Stomach smooth muscle (tissue), 2 donors: ENCODE measurements around the gene EYA2.
"Not testable (repeated sequence)": the region's sequence is repeated elsewhere in the genome, so short reads cannot be mapped to it uniquely, and the experiment has no call there.

Experiments
- H3K27ac ChIP-seq: one replicate; pipeline ENCODE4 v1.7.0; 2013; ENCODE audit warnings: mild to moderate bottlenecking, low read length, inconsistent platforms
- H3K27me3 ChIP-seq, 2 donors: one replicate each; pipeline ENCODE4 v1.7.0; 2013; ENCODE audit warnings: low read length in 2 of 2; ENCODE audit not compliant: insufficient read depth in 2 of 2, control insufficient read depth in 1 of 2
- H3K36me3 ChIP-seq, 2 donors: one replicate each; pipeline ENCODE4 v1.7.0; 2013; ENCODE audit warnings: low read length in 2 of 2; ENCODE audit not compliant: control insufficient read depth in 2 of 2, insufficient read depth in 2 of 2
- H3K4me1 ChIP-seq: one replicate; pipeline ENCODE4 v1.7.0; 2013; ENCODE audit warnings: low read length; ENCODE audit not compliant: control insufficient read depth, insufficient read depth
- H3K4me3 ChIP-seq, 2 donors: one replicate each; pipeline ENCODE4 v1.7.0; 2013; ENCODE audit warnings: low read length in 2 of 2
- H3K9ac ChIP-seq, 2 donors: one replicate each; pipeline ENCODE4 v1.7.0; 2013; ENCODE audit warnings: low read length in 2 of 2, mild to moderate bottlenecking in 1 of 2
- H3K9me3 ChIP-seq, 2 donors: one replicate each; pipeline ENCODE4 v1.7.0; 2013; ENCODE audit warnings: low read length in 2 of 2; ENCODE audit not compliant: control insufficient read depth in 2 of 2
- donor health status: healthy.
- donor health status: Pancreatic carcinoma.

EYA2 gene

DNA sequence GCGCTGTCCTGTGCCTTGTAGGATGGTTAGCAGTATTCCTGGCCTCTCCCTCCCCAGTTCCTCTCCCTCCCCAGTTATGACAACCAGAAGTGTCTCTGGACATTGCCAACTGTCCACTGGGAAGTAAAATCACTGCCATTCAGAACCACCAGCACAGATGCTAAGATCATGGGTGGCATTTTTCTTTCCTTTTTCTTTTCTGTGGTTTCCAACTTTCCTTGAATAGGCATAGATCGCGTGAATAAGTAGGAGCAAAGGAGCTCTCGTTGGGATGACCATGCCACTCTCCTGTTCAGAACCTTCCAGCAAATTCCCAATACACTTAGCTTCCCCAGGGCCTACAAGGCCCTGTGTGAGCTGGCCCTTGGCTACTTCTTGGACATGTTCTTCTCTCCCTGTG, 59.0 kb downstream of the EYA2 start:
- Histone ChIP-seq H3K27me3 (peaks cover 5 to 11% of the 10 kb centered on the region in 2 donors), H3K36me3 (no peaks in the 10 kb centered on the region), H3K27ac (no peak overlapping the region), H3K9ac (no peak overlapping the region), H3K4me1 (no peaks in the 10 kb centered on the region), H3K9me3 (peaks cover 4 to 5% of the 10 kb centered on the region in 2 donors), H3K4me3 (no peak overlapping the region)

DNA sequence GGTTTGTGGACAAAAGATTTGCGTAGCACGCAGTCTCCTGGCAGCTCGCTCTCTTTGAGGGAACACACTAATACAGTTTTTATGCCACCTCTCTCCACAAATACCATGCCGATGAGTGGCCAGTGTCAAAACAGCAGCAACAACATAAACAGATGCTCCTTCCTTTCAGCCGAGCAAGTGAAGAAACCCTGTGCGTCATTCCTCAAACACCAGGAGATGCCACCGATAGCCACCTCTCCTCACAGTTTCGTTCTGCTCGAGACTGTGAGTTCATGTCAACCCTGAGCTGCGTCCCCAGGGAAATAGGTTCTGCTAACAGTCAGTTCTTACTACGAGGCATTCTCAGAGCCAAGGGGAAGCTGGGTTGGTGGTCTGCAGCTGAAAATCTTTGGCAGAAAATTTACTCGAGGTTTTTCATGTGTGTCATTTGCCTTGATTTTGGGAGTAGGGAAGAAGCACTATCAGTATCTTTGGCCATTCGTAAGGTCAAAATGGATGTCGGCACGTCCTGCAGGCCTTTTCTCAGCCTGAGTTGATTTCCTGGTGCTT, 59.9 kb downstream of the EYA2 start:
- no peaks in the 10 kb centered on the region for H3K36me3 ChIP-seq
- H3K9me3 ChIP-seq: peaks cover 4 to 6% of the 10 kb centered on the region in 2 donors
- no peak overlapping the region for H3K4me3 ChIP-seq
- no peak overlapping the region for H3K9ac ChIP-seq
- H3K4me1 ChIP-seq: no peaks in the 10 kb centered on the region
- no peak overlapping the region for H3K27ac ChIP-seq
- H3K27me3 ChIP-seq: peaks cover 5 to 10% of the 10 kb centered on the region in 2 donors

DNA sequence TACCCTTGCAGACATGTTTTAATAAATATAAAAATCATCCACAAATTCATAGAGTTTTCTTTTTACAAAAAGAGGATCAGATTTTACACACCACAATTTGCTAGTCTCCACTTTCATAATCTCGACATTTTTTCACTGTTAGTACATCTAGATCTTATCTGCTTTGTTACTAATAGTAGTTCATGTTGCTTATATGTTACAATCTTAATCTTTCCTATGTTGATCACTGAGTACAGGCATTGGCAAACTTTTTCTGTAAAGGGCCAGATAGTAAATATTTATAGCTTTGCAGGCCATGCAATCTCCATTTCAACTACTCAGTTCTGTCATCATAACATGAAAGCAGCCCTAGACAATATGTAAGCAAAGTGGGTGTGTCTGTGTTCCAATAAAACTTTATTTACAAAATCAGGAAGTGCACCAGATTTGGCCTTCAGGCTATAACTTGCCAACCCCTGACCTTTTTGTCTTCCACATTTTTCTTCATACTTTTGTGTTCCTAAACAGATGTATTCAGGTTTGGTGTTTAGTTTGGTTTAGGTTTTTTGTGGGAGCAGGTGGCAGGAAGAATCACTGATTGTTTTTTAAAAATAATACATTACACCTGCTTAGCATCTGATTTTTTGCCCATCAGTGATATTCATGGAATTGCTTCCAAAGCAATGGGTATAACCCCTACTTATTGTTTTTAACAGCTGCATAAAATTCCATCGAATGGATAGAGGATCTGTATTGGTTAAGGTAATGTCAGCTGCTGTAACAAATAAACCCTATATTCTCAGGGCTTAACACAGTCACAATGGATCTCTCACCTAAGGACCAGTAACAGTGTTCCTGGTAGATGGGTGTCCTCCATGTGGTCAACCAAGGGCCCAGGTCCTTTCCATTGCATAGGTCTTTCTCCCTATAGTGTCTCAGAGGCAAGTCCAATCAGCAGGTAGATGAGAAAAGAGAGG, 61.2 kb downstream of the EYA2 start:
- H3K9me3 ChIP-seq: peaks cover 4 to 6% of the 10 kb centered on the region in 2 donors
- H3K9ac ChIP-seq: no peak overlapping the region
- H3K36me3 ChIP-seq: no peaks in the 10 kb centered on the region
- no peaks in the 10 kb centered on the region for H3K4me1 ChIP-seq
- H3K27ac ChIP-seq: no peak overlapping the region
- peaks cover 4 to 5% of the 10 kb centered on the region in 2 donors for H3K27me3 ChIP-seq
- H3K4me3 ChIP-seq: no peak overlapping the region

DNA sequence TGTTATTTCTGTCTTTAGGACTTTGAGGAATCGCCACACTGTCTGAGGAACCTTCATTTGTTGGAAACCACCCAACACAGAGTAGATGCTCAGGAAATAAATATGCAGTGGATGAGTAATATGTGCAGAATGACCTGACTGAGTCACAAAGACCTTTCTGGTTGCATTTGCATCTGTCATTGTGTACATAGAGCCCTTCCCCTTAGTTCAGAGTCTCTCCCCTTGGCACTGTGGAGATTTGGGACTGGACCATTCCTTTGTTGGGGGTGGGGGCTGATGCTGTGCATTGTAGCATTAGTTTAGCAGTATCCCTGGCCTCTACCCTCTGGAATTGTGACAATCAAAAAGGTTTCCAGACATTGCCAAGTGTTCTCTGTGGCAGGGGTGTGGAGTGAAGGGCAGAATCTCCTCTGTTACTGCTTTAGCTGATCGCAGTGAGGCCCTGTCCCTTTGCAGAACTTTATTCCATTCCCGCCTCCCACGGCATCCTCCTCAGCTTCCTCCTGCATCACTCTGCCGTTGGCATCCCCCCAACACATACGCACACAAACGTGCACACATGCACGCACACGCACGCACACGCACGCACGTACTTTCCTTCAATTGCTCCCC, 64.5 kb downstream of the EYA2 start:
- Histone ChIP-seq H3K4me3 (no peak overlapping the region), H3K9me3 (peaks cover 4 to 6% of the 10 kb centered on the region in 2 donors), H3K9ac (no peak overlapping the region)

DNA sequence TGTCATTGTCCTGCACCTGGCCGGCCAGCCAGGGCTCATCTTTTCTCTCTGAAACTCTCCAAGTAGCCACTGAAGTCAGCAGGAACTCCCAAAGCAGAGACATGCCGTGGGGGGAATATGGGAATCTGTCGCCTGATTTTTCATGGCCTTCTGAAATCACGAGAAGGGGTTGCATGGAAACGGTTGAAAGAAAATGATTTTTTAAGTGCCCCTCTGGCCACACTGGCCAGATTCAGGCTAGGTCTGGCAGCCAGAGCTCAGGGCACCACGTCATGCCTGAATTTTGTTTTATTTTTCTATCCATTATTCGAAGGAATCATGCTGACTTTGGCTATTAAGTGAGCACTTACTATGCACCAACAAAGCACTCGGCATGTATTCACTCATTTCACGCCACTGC, 65.2 kb downstream of the EYA2 start:
- Histone ChIP-seq H3K4me1 (no peaks in the 10 kb centered on the region), H3K36me3 (no peaks in the 10 kb centered on the region), H3K4me3 (no peak overlapping the region), H3K9me3 (peaks cover 4 to 6% of the 10 kb centered on the region in 2 donors), H3K27me3 (peaks cover 0 to 2% of the 10 kb centered on the region in 2 donors), H3K9ac (no peak overlapping the region), H3K27ac (no peak overlapping the region)

More for the DNA sequence above, 64.5 kb downstream of the EYA2 start:
- peaks cover 0 to 2% of the 10 kb centered on the region in 2 donors for H3K27me3 ChIP-seq
- H3K27ac ChIP-seq: no peak overlapping the region
- no peaks in the 10 kb centered on the region for H3K36me3 ChIP-seq
- no peaks in the 10 kb centered on the region for H3K4me1 ChIP-seq

DNA sequence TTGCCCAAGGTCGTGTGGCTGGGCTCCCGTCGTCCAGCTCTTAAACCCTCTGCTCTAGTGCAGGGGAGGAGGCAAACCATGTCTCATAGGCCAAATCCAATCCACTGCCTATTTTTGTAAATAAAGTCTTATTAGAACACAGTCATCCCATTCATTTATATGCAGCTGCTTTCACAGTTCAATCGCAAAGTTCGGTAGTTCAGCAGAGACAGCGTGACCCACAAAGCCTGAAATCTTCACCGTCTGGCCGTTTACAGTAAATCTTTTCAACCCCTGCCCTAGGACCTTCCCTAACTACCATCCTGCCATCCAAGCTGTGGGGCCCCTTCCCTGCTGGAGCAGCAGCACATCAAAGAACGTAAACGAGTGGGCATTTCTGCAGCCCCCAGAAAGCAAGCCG, 65.9 kb downstream of the EYA2 start:
- no peak overlapping the region for H3K27ac ChIP-seq
- no peaks in the 10 kb centered on the region for H3K36me3 ChIP-seq
- no peaks in the 10 kb centered on the region for H3K4me1 ChIP-seq
- peaks cover 0 to 5% of the 10 kb centered on the region in 2 donors for H3K27me3 ChIP-seq
- H3K4me3 ChIP-seq: no peak overlapping the region
- peaks cover 4 to 6% of the 10 kb centered on the region in 2 donors for H3K9me3 ChIP-seq
- no peak overlapping the region for H3K9ac ChIP-seq

DNA sequence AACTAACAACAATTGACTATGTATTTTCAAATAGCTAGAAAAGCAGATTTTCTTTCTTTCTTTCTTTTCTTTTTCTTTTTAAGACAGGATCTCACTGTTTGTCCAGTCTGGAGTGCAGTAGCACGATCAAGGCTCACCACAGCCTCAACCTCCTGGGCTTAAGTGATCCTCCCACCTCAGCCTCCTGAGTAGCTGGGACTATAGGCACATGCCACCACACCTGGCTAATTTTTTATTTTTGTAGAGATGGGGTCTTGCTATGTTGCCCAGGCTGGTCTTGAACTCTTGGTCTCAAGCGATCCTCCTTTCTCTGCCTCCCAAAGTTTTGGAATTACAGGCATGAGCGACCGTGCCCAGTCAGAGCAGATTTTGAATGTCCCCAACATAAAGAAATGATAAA, 67.3 kb downstream of the EYA2 start:
- not testable (repeated sequence) for H3K36me3 ChIP-seq, H3K4me1 ChIP-seq, H3K27ac ChIP-seq, H3K9me3 ChIP-seq, H3K27me3 ChIP-seq, H3K9ac ChIP-seq, H3K4me3 ChIP-seq

DNA sequence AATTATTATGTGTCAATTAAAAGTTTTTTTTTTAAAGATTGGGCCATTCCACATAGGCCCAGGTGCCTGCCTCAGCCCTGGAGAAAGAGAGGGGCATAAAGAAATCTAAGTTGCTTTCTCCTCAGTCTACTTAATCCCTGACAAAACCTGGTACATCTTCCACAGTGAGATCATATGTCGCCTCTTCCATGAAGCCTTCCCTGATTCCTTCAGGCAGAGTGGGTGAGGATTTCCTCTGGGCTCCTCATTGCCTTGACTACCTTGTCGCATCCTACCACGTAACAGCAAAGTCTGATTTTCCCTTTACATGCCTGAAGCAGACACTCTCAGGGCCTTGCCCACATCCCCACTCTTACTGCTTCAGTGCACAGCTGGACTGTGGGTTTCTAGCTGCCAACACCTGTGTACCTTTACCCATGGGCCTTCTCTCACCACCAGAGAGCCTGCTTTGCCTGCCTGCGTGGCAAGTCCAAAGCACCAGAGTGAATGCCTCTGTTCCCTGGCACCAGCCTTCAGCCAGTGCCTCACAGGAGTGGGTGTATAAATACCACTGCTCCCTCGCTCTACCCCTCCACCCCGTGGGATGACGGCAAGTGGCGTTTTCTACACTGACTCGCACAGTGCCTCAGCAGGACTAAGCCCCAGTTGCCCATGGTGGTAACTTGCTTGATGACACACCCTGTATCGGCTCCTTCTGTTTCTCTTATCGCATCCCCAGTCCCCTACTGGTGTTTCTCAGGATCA, 68.0 kb downstream of the EYA2 start:
- peaks cover 0 to 5% of the 10 kb centered on the region in 2 donors for H3K27me3 ChIP-seq
- H3K9me3 ChIP-seq: peaks cover 0 to 2% of the 10 kb centered on the region in 2 donors
- H3K4me3 ChIP-seq: no peak overlapping the region
- no peak overlapping the region for H3K27ac ChIP-seq
- no peak overlapping the region for H3K9ac ChIP-seq
- H3K4me1 ChIP-seq: no peaks in the 10 kb centered on the region
- no peaks in the 10 kb centered on the region for H3K36me3 ChIP-seq

DNA sequence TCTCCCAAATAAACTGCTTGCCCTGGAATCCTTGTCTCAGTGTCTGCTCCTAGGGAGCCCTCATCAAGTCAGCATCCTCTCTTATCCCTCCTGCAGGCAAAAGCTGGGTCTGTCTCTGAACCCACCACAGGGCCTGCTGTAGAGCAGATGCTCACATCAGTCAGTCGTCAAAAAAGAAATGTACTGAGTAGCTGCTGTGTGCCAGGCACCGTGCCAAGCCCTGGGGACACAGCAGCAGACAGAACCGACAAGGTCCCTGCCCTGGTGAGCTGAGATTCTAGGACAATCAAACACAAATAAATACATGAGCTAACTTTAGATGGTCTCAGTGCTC, 68.5 kb downstream of the EYA2 start:
- no peak overlapping the region for H3K27ac ChIP-seq
- peaks cover 4 to 5% of the 10 kb centered on the region in 2 donors for H3K27me3 ChIP-seq
- H3K4me1 ChIP-seq: no peaks in the 10 kb centered on the region
- peaks cover 0 to 2% of the 10 kb centered on the region in 2 donors for H3K9me3 ChIP-seq
- no peaks in the 10 kb centered on the region for H3K36me3 ChIP-seq
- no peak overlapping the region for H3K4me3 ChIP-seq
- no peak overlapping the region for H3K9ac ChIP-seq

DNA sequence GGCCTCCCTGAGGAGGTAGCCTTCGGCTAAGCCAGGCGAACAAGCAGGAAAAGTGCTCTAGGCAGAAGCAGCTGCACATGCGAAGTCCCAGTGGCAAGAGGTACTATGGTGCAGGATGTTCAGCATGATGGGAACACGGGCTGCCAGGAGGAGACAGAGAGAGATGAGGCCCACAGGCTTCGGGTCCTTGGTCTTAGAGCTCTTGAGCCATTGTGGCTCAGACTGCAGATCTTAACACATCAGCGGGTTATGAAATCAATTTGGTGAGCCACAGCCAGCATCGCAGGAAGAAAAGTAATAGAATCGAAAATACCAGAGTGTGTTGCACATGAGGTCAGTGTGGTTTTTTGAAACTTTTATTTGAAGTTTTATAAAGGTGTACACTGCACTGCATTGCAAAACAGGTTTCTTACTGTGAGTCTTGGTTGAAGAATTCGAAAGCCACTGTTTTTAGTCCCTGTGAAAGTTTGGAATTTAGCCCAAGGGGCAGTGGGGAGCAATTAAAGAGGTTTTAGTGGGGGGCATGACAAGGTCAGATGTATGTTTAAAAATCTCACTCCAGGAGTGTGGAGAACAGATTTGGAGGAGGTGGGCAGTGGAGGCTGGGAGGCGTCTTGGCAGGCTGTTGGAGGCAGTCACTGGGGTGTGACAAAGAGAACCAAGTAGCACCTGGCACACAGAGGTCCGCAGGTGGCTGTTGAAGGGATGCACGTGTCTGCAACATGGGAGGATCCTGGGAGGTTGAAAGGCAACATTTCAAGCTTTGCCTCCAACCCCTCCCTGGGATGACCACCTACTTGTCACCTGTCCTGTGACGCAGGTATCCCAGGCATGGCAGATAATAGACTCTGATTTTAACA, 69.3 kb downstream of the EYA2 start:
- no peaks in the 10 kb centered on the region for H3K4me1 ChIP-seq
- H3K9ac ChIP-seq: no peak overlapping the region
- H3K27me3 ChIP-seq: peaks cover 4 to 9% of the 10 kb centered on the region in 2 donors
- H3K9me3 ChIP-seq: no peaks in the 10 kb centered on the region
- H3K4me3 ChIP-seq: no peak overlapping the region
- no peak overlapping the region for H3K27ac ChIP-seq
- H3K36me3 ChIP-seq: no peaks in the 10 kb centered on the region
